Retinal pigment epithelial cell (primary cell): Measurements from ENCODE around the gene PRDM16.

ENCODE experiments used
- DNase-seq: peaks from one replicate; pipeline ENCODE4 v3.0.0-alpha.2; 2010; ENCODE audit warnings: low read depth
- H3K4me3 ChIP-seq: 2 replicates; pipeline ENCODE4 v1.5.1; 2011; ENCODE audit warnings: mild to moderate bottlenecking, low read length, control low read depth, moderate library complexity
- CTCF ChIP-seq: conservative IDR thresholded peaks from 2 replicates; pipeline ENCODE4 v1.5.1; 2011; ENCODE audit warnings: low read depth, low read length, control low read depth, inconsistent platforms

The PRDM16 gene

DNA sequence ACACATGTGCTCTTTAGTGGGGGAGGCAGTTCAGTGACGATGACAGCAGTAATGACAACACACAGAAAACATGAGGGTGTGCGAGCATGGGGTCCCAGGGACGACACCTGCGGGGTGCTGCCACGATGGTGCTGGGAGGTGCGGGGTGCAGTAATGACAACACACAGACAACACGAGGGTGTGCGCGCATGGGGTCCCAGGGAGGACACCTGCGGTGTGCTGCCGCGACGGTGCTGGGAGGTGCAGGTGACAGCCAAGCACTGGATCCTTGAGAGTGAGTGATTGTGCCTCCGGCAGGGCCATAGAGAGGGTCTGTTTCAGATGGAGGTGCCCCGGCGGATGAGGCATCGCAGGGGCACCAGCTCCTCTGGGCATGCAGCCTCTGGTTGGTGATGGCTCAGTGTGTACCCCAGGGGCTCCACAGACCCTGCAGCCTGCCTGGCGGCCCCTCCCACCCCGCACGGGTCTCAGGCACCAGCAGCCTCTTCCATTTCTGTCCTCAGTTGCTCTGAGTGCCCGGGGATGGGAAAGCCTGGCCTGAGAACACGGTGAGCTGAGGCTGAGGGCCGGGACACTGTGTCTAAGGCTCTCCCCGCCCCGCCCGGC, 193.8 kb downstream of the PRDM16 start:
- H3K4me3 ChIP-seq: no peak overlapping the region
- TF ChIP-seq CTCF: no peak
- no peak for DNase-seq

DNA sequence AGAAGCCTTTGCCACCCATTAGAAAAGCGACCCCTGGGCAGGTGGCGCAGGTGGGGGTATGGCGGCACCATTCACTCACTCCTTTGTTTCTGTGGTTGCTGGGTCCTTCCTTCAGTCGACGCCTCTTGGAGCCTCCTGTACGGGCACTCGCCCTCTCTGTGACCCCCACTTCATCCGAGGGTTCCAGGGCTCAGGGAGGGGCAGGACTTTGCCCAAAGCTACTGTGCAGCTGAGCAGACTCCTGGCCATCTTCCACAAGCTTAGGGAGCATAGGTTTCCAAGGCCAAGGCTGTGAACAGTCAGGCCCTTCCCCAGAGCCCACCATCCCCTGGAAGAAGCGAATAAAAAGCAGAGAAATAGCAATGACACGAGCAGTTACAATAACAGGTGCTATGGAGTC, 194.8 kb downstream of the PRDM16 start:
- TF ChIP-seq CTCF: no peak
- no peak overlapping the region for H3K4me3 ChIP-seq
- no peak for DNase-seq

GRCh38 chr1:3264456-3264855, 195.5 kb downstream of the PRDM16 start:
- no peak for TF ChIP-seq CTCF
- no peak overlapping the region for H3K4me3 ChIP-seq
- DNase-seq: no peak

DNA sequence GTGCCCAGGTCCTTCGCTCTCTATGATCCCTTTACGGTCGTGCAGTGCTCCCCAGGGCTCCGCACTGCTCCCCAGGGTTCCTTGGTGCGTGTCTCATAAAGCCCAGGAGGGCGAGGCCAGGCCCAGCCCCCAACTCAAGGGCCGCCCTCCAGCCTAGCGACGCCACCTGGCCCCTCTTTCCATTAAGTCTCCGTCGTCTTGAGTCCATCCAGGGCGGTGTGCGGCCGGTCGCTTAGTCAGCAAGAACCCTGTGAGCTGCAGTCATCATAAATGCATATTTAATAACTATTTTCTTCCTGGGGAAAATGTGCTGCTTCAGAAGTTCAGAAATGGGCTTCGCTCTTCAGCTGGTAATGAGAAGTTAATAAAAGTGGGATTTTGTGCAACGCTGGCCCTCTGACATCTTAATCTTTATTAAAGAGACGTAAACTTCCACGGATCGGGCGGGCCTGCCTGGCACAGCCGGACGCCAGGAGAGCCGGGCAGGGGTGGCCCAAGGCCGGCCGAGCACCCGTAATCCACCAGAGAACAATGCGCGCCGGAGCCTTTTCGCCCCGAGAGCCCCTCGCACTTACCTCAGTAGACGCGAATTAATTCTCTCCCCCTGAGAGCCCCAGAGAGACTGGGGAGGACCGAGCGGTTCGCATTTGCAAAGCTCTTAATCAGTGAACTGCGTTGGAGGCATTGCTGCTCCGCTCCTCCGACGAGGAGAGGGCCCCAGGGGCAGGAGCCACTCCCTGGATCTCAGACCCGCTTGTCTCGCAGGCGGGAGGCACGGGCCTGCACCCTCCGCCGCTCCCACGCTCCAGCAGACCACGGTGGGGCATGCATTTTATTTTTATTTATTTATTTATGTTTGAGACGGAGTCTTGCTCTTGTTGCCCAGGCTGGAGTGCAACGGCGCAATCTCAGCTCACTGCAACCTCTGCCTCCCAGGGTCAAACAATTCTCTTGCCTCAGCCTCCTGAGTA, 197.1 kb downstream of the PRDM16 start:
- no peak for TF ChIP-seq CTCF
- H3K4me3 ChIP-seq: peak overlapping the region; percentile 4
- DNase-seq: peak; percentile 85

DNA sequence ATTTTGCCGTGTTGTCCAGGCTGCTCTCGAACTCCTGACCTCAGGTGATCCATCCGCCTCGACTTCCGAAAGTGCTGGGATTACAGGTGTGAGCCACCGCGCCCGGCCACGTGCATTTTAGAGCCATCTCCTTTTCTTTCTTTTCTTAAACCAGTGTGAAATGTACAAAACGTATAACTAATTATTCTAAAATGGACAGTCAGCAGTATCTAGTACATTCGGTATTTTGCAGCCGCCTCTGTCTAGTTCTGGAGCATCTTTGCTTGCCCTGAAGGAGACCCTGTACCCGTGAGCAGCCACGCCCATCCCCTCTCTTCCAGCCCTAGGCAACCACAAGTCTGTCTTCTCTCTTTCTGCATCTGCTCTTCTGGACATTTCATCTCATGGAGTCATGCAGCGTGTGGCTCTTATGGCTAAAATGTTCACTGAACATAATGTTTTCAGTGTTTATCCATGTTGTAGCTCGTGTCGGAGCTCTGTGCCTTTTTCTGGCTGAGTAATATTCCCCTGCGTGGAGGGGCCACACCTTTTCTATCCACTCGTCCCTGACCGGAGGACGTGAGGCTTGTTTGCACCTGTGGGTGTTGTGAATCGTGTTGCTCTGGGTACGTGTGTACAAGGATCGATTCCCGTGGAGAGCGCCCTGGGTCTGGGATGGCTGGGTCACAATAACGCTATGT, 198.0 kb downstream of the PRDM16 start:
- no peak for TF ChIP-seq CTCF
- DNase-seq: no peak

DNA sequence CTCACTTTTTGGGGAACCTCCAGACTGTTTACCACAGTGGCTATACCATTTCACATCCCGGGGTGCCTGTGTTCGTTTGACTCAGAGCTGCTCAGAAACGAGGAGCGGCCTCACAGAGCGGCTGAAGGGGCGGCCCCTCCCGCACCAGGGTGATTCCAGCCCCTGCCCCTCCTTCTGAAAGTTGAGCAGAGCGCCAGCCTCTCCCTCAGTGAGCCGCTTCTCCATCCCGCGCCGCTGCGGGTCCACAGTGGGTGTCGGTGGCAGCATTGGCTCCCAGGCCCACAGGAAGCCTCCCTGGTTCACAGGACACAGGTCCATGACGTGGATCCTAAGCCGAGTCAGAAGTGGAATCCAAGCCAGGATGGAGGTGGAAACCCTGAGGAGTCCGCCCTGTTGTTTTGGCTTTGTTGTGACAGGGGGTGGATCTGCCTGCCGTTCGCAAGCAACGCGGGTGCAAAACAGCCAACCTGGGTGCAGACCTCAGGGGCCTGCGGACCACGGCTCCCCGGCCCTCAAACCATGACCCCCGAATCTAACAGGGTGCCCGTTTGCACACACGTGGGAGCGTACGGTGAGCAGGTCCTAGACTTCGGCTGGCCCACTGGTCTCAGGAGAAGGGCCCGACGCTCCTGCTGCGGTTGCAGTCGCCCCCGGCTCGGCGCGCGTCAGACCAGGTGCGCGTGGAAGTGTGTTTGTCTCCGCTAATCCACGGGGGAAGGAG, 198.7 kb downstream of the PRDM16 start:
- H3K4me3 ChIP-seq: no peak overlapping the region
- no peak for DNase-seq
- TF ChIP-seq CTCF: no peak

More for the DNA sequence above, 198.0 kb downstream of the PRDM16 start:
- H3K4me3 ChIP-seq: no peak overlapping the region
